ENCODE data around the gene ABI1. TPM values are rescaled to one million over a fixed set of nuclear protein-coding genes. Genes with fewer than 3 reads are reported as not detected.
A peak's percentile ranks its signal among the peaks of the same experiment; 100 is the strongest.

Gene ABI1
- total RNA-seq, 1 donor from 2014 or later: 65.7 TPM

- peak; percentile 41 for DNase-seq
Measured at GRCh38 chr10:26770069-26770468, 90.7 kb downstream of the ABI1 start.

- DNase-seq: no peak
Measured at GRCh38 chr10:26765549-26765948, 95.2 kb downstream of the ABI1 start.

- no peak for DNase-seq
Measured at GRCh38 chr10:26759008-26759407, 101.8 kb downstream of the ABI1 start.

GRCh38 chr10:26755443-26755903, 105.3 kb downstream of the ABI1 start:
- DNase-seq: no peak

- no peak for DNase-seq
Measured at GRCh38 chr10:26746061-26746460, 114.7 kb downstream of the ABI1 start.

- DNase-seq: no peak
Measured at GRCh38 chr10:26743841-26744240, 116.9 kb downstream of the ABI1 start.

- DNase-seq: no peak
Measured at GRCh38 chr10:26743091-26743490, 117.7 kb downstream of the ABI1 start.

- no peak for DNase-seq
Measured at GRCh38 chr10:26741368-26741767, 119.4 kb downstream of the ABI1 start.

- DNase-seq: no peak
Measured at GRCh38 chr10:26739071-26739631, 121.6 kb downstream of the ABI1 start.

GRCh38 chr10:26738301-26738911, 122.4 kb downstream of the ABI1 start:
- DNase-seq: no peak

GRCh38 chr10:26737730-26738129, 123.0 kb downstream of the ABI1 start:
- no peak for DNase-seq

GRCh38 chr10:26735435-26735834, 125.3 kb downstream of the ABI1 start:
- no peak for DNase-seq

GRCh38 chr10:26733750-26734568, 126.8 kb downstream of the ABI1 start:
- no peak for DNase-seq

- no peak for DNase-seq
Measured at GRCh38 chr10:26730552-26730951, 130.2 kb downstream of the ABI1 start.

- no peak for DNase-seq
Measured at GRCh38 chr10:26729395-26729794, 131.4 kb downstream of the ABI1 start.

GRCh38 chr10:26728957-26729356, 131.8 kb downstream of the ABI1 start:
- no peak for DNase-seq

GRCh38 chr10:26727005-26727404, 133.8 kb downstream of the ABI1 start:
- no peak for DNase-seq

GRCh38 chr10:26725837-26726727, 134.7 kb downstream of the ABI1 start:
- no peak for DNase-seq

- DNase-seq: no peak
Measured at GRCh38 chr10:26723016-26723415, 137.7 kb downstream of the ABI1 start.

GRCh38 chr10:26721561-26721960, 139.2 kb downstream of the ABI1 start:
- no peak for DNase-seq

GRCh38 chr10:26717476-26717875, 143.3 kb downstream of the ABI1 start:
- no peak for DNase-seq

GRCh38 chr10:26715137-26715487, 145.6 kb downstream of the ABI1 start:
- DNase-seq: no peak
